HG03575 (cell line): Measurements from ENCODE around the gene RGS7.
"Not testable (repeated sequence)": the region's sequence is repeated elsewhere in the genome, so short reads cannot be mapped to it uniquely, and the experiment has no call there.

Experiments
- ATAC-seq: cut with Tn5 transposase; IDR thresholded peaks from one replicate; pipeline ENCODE4 v1.9.1; 2021; ENCODE audit not compliant: unreplicated experiment, insufficient number of reproducible peaks, low FRiP score; ENCODE audit errors: extremely low read depth

Gene RGS7

GRCh38 chr1:241222813-241223212, 134.2 kb downstream of the RGS7 start:
- not testable (repeated sequence) for ATAC-seq

- ATAC-seq, result no peak
Observed at GRCh38 chr1:241221319-241221718, 135.7 kb downstream of the RGS7 start.

- ATAC-seq, result not testable (repeated sequence)
Observed at GRCh38 chr1:241220913-241221312, 136.1 kb downstream of the RGS7 start.

- no peak for ATAC-seq
Observed at GRCh38 chr1:241219449-241219848, 137.6 kb downstream of the RGS7 start.

GRCh38 chr1:241217516-241217915, 139.5 kb downstream of the RGS7 start:
- ATAC-seq, result no peak

- ATAC-seq, result no peak
Observed at GRCh38 chr1:241215683-241216082, 141.3 kb downstream of the RGS7 start.

GRCh38 chr1:241215203-241215602, 141.8 kb downstream of the RGS7 start:
- ATAC-seq, result no peak

- no peak for ATAC-seq
Observed at GRCh38 chr1:241213139-241213538, 143.9 kb downstream of the RGS7 start.

- no peak for ATAC-seq
Observed at GRCh38 chr1:241212628-241213027, 144.4 kb downstream of the RGS7 start.

GRCh38 chr1:241208910-241209379, 148.1 kb downstream of the RGS7 start:
- ATAC-seq, result no peak

- no peak for ATAC-seq
Observed at GRCh38 chr1:241203817-241204216, 153.2 kb downstream of the RGS7 start.

- no peak for ATAC-seq
Observed at GRCh38 chr1:241202401-241202800, 154.6 kb downstream of the RGS7 start.

GRCh38 chr1:241186716-241187115, 170.3 kb downstream of the RGS7 start:
- no peak for ATAC-seq

- ATAC-seq, result no peak
Observed at GRCh38 chr1:241181971-241182370, 175.0 kb downstream of the RGS7 start.

- ATAC-seq, result no peak
Observed at GRCh38 chr1:241181471-241181870, 175.5 kb downstream of the RGS7 start.

- no peak for ATAC-seq
Observed at GRCh38 chr1:241180569-241180968, 176.4 kb downstream of the RGS7 start.

GRCh38 chr1:241177660-241178059, 179.3 kb downstream of the RGS7 start:
- no peak for ATAC-seq

GRCh38 chr1:241172486-241172885, 184.5 kb downstream of the RGS7 start:
- no peak for ATAC-seq

GRCh38 chr1:241171991-241172390, 185.0 kb downstream of the RGS7 start:
- ATAC-seq, result no peak

GRCh38 chr1:241167121-241167630, 189.8 kb downstream of the RGS7 start:
- no peak for ATAC-seq

- ATAC-seq, result no peak
Observed at GRCh38 chr1:241166625-241167024, 190.4 kb downstream of the RGS7 start.
